Vagina (tissue), 2 donors: Measurements from ENCODE around the gene PAPPA2.

Experiments
- POLR2A ChIP-seq, 2 donors: fragments of 450-650 bp; IDR thresholded peaks; one replicate each; pipeline ENCODE4 v1.6.1; 2017; ENCODE audit warnings: antibody characterized with exemption in 2 of 2, mild to moderate bottlenecking in 2 of 2, moderate library complexity in 2 of 2
- TF ChIP-seq, protein P1 (sequence below), 3 experiments: fragments of 450-650 bp in 2 of 3; fragments of 200-600 bp in 1 of 3; sonication (generic) in 1 of 3; IDR thresholded peaks; one replicate each; pipeline ENCODE4 v1.5.1; 2017 to 2019; ENCODE audit warnings: antibody characterized with exemption in 3 of 3, mild to moderate bottlenecking in 2 of 3, moderate library complexity in 2 of 3

DNA sequence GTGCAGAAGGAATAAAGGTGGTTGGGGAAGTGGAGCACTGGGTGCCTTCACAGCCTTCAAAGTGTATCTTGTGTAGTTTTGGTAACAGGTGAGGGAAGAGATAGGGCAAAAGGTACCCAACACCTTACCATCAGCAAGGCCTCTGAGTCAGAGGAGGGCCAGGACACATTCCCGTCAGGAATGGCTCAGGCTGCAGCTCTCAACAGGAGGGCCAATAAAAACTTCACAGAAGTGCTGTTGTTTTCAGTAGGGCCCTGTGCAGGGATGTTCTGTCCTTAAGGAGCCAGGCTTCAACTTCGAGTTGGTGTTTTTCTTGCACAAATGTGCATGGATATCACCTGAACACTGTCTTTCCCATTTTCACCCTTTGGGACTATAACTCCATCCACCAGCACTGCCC lies 368.2 kb downstream of the PAPPA2 start:
- TF ChIP-seq, protein P1, sequence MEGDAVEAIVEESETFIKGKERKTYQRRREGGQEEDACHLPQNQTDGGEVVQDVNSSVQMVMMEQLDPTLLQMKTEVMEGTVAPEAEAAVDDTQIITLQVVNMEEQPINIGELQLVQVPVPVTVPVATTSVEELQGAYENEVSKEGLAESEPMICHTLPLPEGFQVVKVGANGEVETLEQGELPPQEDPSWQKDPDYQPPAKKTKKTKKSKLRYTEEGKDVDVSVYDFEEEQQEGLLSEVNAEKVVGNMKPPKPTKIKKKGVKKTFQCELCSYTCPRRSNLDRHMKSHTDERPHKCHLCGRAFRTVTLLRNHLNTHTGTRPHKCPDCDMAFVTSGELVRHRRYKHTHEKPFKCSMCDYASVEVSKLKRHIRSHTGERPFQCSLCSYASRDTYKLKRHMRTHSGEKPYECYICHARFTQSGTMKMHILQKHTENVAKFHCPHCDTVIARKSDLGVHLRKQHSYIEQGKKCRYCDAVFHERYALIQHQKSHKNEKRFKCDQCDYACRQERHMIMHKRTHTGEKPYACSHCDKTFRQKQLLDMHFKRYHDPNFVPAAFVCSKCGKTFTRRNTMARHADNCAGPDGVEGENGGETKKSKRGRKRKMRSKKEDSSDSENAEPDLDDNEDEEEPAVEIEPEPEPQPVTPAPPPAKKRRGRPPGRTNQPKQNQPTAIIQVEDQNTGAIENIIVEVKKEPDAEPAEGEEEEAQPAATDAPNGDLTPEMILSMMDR (IDR thresholded peaks at IDR 0.05): no peak
- TF ChIP-seq POLR2A (IDR thresholded peaks at IDR 0.05): no peak
